T-cell (primary cell): ENCODE data around the gene MCHR1. TPM values are rescaled to one million over a fixed set of nuclear protein-coding genes. Genes with fewer than 3 reads are reported as not detected.

Experiments
- ATAC-seq, 4 experiments: fragments of 200-7000 bp in 3 of 4; fragments of 150-1000 bp in 1 of 4; cut with Tn5 transposase; replicated peaks in 1 of 4; 1 replicate in 3 of 4; 2 replicates in 1 of 4; pipeline ENCODE4 v1.10.0; 2021; ENCODE audit warnings: moderate library complexity in 3 of 4, mild to moderate bottlenecking in 2 of 4, moderate number of reproducible peaks in 1 of 4
- CTCF ChIA-PET, 2 donors: fragments of 300-600 bp; sonication (Branson Sonifier 250); formaldehyde crosslinking; loops; one replicate each; lab custom pipeline; 2022; ENCODE audit warnings: antibody characterized with exemption in 2 of 2; lab: Charles Lee
- POLR2A ChIA-PET, 2 donors: fragments of 300-600 bp; sonication (Branson Sonifier 250); formaldehyde crosslinking; loops; one replicate each; lab custom pipeline; 2022; ENCODE audit warnings: antibody characterized with exemption in 2 of 2; lab: Charles Lee
- DNase-seq, 35 experiments: peaks; one replicate each; pipeline versions ENCODE4 v3.0.0 to v3.0.0-alpha.2; 2013 to 2023
- H3K27ac ChIP-seq: one replicate; pipeline ENCODE4 v1.5.1; 2013; ENCODE audit warnings: low read length
- H3K27me3 ChIP-seq, 2 experiments: replicated peaks in 1 of 2; 1 replicate in 1 of 2; 2 replicates in 1 of 2; pipeline versions ENCODE4 v1.6.1 to v1.7.0; 2013; ENCODE audit warnings: low read length in 1 of 2, mixed read lengths in 1 of 2; ENCODE audit not compliant: control insufficient read depth in 2 of 2, insufficient read depth in 2 of 2; ENCODE audit errors: extremely low read depth in 1 of 2
- H3K36me3 ChIP-seq, 2 donors: 1 replicate in 1 of 2; 2 replicates in 1 of 2; pipeline versions ENCODE4 v1.6.1 to v1.7.0; 2013; ENCODE audit warnings: low read length in 1 of 2; ENCODE audit not compliant: control insufficient read depth in 2 of 2, insufficient read depth in 1 of 2; ENCODE audit errors: extremely low read depth in 1 of 2
- H3K4me1 ChIP-seq, 2 experiments: 1 replicate in 1 of 2; 2 replicates in 1 of 2; pipeline versions ENCODE4 v1.6.1 to v1.7.0; 2013; ENCODE audit warnings: low read length in 2 of 2, mixed read lengths in 1 of 2; ENCODE audit not compliant: insufficient read depth in 2 of 2, control insufficient read depth in 1 of 2; ENCODE audit errors: extremely low read depth in 1 of 2
- H3K4me3 ChIP-seq, 2 donors: 1 replicate in 1 of 2; 2 replicates in 1 of 2; pipeline versions ENCODE4 v1.5.1 to v1.7.0; 2013; ENCODE audit warnings: mild to moderate bottlenecking in 2 of 2, low read length in 1 of 2, moderate library complexity in 1 of 2; ENCODE audit not compliant: control insufficient read depth in 1 of 2; ENCODE audit errors: extremely low read depth in 1 of 2
- H3K9me3 ChIP-seq: 2 replicates; pipeline ENCODE4 v1.7.0; 2013
- H3K27ac Mint-ChIP-seq, 2 donors: one replicate each; pipeline ENCODE4 v1.8.0; 2020 to 2021; ENCODE audit warnings: mild to moderate bottlenecking in 2 of 2, mixed read lengths in 2 of 2
- H3K27me3 Mint-ChIP-seq, 2 donors: one replicate each; pipeline ENCODE4 v1.8.0; 2021 to 2022; ENCODE audit warnings: mixed read lengths in 2 of 2
- H3K36me3 Mint-ChIP-seq: one replicate; pipeline ENCODE4 v1.8.0; 2021; ENCODE audit warnings: mixed read lengths
- H3K4me1 Mint-ChIP-seq, 3 donors: one replicate each; pipeline ENCODE4 v1.8.0; 2020 to 2022; ENCODE audit warnings: mixed read lengths in 3 of 3, mild to moderate bottlenecking in 1 of 3
- H3K4me3 Mint-ChIP-seq, 3 donors: one replicate each; pipeline ENCODE4 v1.8.0; 2020 to 2022; ENCODE audit warnings: mild to moderate bottlenecking in 3 of 3, mixed read lengths in 3 of 3, moderate library complexity in 3 of 3
- H3K9me3 Mint-ChIP-seq, 3 donors: one replicate each; pipeline ENCODE4 v1.8.0; 2020 to 2022; ENCODE audit warnings: mixed read lengths in 3 of 3
- WGBS: methylation state at CpG from one replicate; pipeline ENCODE4 v1.1.5; 2013; ENCODE audit warnings: missing lambda C conversion rate; ENCODE audit not compliant: insufficient coverage; 5-methylcytosine and 5-hydroxymethylcytosine counted together
- total RNA-seq, 35 experiments: library from RNA in 6 of 35; stranded (reverse) in 6 of 35; fragments of 120-200 nt in 1 of 35; gene quantifications; one replicate each; pipeline versions ENCODE4 v1.2.1 to v1.2.4 and lab custom pipeline; 2013 to 2026

The MCHR1 gene
- total RNA-seq, 5 donors from 2014 or later (not counting 1 experiment from before 2014, with no cell fraction given), result not detected

- Mint-ChIP-seq H3K4me1 (peaks cover 7 to 17% (median 13%) of the 10 kb centered on the region in 3 donors), H3K27me3 (peaks cover 13 to 22% of the 10 kb centered on the region in 2 donors), H3K36me3 (no peaks in the 10 kb centered on the region), H3K9me3 (no peaks in the 10 kb centered on the region), H3K27ac (peak overlapping the region in 1 of 2 donors; percentile 17), H3K4me3 (no peak overlapping the region)
- Histone ChIP-seq H3K4me3 (no peak overlapping the region), H3K27me3 (peaks cover 0 to 34% of the 10 kb centered on the region in 2 experiments), H3K27ac (no peak overlapping the region), H3K4me1 (peaks cover 0 to 13% of the 10 kb centered on the region in 2 experiments), H3K9me3 (no peaks in the 10 kb centered on the region), H3K36me3 (no peaks in the 10 kb centered on the region)
- no peak for ATAC-seq
- no peak for DNase-seq
- WGBS, result 56% methylated on average over 5 of the region's 9 CpGs
- CTCF ChIA-PET, result interaction anchor here in 1 of 2 donors (0.8 kb wide), 1 partner anchor 80 kb away, joined by 4 read pairs; no protein-coding TSS in a partner anchor
- POLR2A ChIA-PET, result interaction anchor here in 1 of 2 donors (0.6 kb wide), 1 partner anchor 8 kb away, joined by 10 read pairs; no protein-coding TSS in a partner anchor
These were observed 907 bp downstream of the MCHR1 start for GRCh38 chr22:40679964-40680818.

- Mint-ChIP-seq H3K27me3 (peaks cover 13 to 22% of the 10 kb centered on the region in 2 donors), H3K4me1 (peaks cover 7 to 17% (median 15%) of the 10 kb centered on the region in 3 donors), H3K27ac (no peak overlapping the region), H3K36me3 (no peaks in the 10 kb centered on the region), H3K9me3 (no peaks in the 10 kb centered on the region), H3K4me3 (no peak overlapping the region)
- CTCF ChIA-PET, result no interaction called here
- ATAC-seq (no peak), DNase-seq (no peak)
- Histone ChIP-seq H3K4me3 (no peak overlapping the region), H3K27ac (no peak overlapping the region), H3K36me3 (no peaks in the 10 kb centered on the region), H3K27me3 (peaks cover 0 to 34% of the 10 kb centered on the region in 2 experiments), H3K4me1 (peaks cover 0 to 13% of the 10 kb centered on the region in 2 experiments), H3K9me3 (no peaks in the 10 kb centered on the region)
- POLR2A ChIA-PET, result no interaction called here
- 98% methylated on average over 14 of the region's 15 CpGs for WGBS
These were observed 1.5 kb downstream of the MCHR1 start for GRCh38 chr22:40680819-40681183.

GRCh38 chr22:40681451-40681850 lies 2.2 kb downstream of the MCHR1 start:
- Histone ChIP-seq H3K4me1 (peaks cover 0 to 13% of the 10 kb centered on the region in 2 experiments), H3K27me3 (peaks cover 0 to 34% of the 10 kb centered on the region in 2 experiments), H3K9me3 (no peaks in the 10 kb centered on the region), H3K27ac (no peak overlapping the region), H3K36me3 (no peaks in the 10 kb centered on the region), H3K4me3 (no peak overlapping the region)
- DNase-seq (no peak), ATAC-seq (no peak)
- Mint-ChIP-seq H3K4me3 (no peak overlapping the region), H3K4me1 (peaks cover 7 to 18% (median 16%) of the 10 kb centered on the region in 3 donors), H3K27ac (peak overlapping the region in 1 of 2 donors; percentile 21), H3K27me3 (peaks cover 13 to 22% of the 10 kb centered on the region in 2 donors), H3K36me3 (no peaks in the 10 kb centered on the region), H3K9me3 (no peaks in the 10 kb centered on the region)
- ChIA-PET CTCF (interaction anchor here in 1 of 2 donors (0.7 kb wide), 1 partner anchor 76 kb away, joined by 3 read pairs; no protein-coding TSS in a partner anchor), POLR2A (interaction anchor here in 1 of 2 donors (0.5 kb wide), 1 partner anchor 34 kb away, joined by 5 read pairs; no protein-coding TSS in a partner anchor)
- 95% methylated on average over 19 of the region's 19 CpGs for WGBS

GRCh38 chr22:40684728-40685127 lies 5.4 kb downstream of the MCHR1 start:
- no peaks in the 10 kb centered on the region for H3K9me3 Mint-ChIP-seq
- 30% methylated on average over 2 of the region's 9 CpGs for WGBS
- POLR2A ChIA-PET, result no interaction called here
- Histone ChIP-seq H3K9me3 (no peaks in the 10 kb centered on the region), H3K36me3 (no peaks in the 10 kb centered on the region), H3K4me1 (peaks cover 0 to 7% of the 10 kb centered on the region in 2 experiments), H3K27ac (peak overlapping the region; percentile 13), H3K4me3 (peak overlapping the region; percentile 47 to 49), H3K27me3 (peaks cover 0 to 19% of the 10 kb centered on the region in 2 experiments)
- peak overlapping the region; percentile 58 to 73 (median 72) for H3K4me3 Mint-ChIP-seq
- CTCF ChIA-PET, result interaction anchor here in 1 of 2 donors (0.9 to 4.4 kb wide), 2 partner anchors 75 to 214 kb away, joined by 3 to 49 read pairs; no protein-coding TSS in a partner anchor
- DNase-seq (peak in 2 of 35 experiments; percentile 9 to 21), ATAC-seq (no peak)
- H3K4me1 Mint-ChIP-seq, result peaks cover 7 to 20% (median 19%) of the 10 kb centered on the region in 3 donors
- H3K27me3 Mint-ChIP-seq, result peaks cover 11 to 16% of the 10 kb centered on the region in 2 donors
- H3K36me3 Mint-ChIP-seq, result no peaks in the 10 kb centered on the region
- H3K27ac Mint-ChIP-seq, result no peak overlapping the region

- Histone ChIP-seq H3K9me3 (no peaks in the 10 kb centered on the region), H3K4me1 (peaks cover 0 to 7% of the 10 kb centered on the region in 2 experiments), H3K27ac (peak overlapping the region; percentile 13), H3K4me3 (peak overlapping the region; percentile 47 to 49), H3K36me3 (no peaks in the 10 kb centered on the region), H3K27me3 (peaks cover 0 to 13% of the 10 kb centered on the region in 2 experiments)
- peaks cover 4 to 10% of the 10 kb centered on the region in 2 donors for H3K27me3 Mint-ChIP-seq
- peak overlapping the region; percentile 58 to 73 (median 72) for H3K4me3 Mint-ChIP-seq
- ChIA-PET CTCF (interaction anchor here in 1 of 2 donors (0.6 to 4.4 kb wide), 2 partner anchors 38 to 74 kb away, joined by 5 to 49 read pairs; no protein-coding TSS in a partner anchor), POLR2A (interaction anchor here in 1 of 2 donors (0.6 kb wide), 1 partner anchor 72 kb away, joined by 5 read pairs; no protein-coding TSS in a partner anchor)
- peak overlapping the region; percentile 60 to 81 for H3K27ac Mint-ChIP-seq
- peak in 1 of 4 experiments; percentile 46 for ATAC-seq
- no peaks in the 10 kb centered on the region for H3K36me3 Mint-ChIP-seq
- H3K9me3 Mint-ChIP-seq, result no peaks in the 10 kb centered on the region
- DNase-seq, result peak in 14 of 35 experiments; percentile 6 to 36 (median 18)
- H3K4me1 Mint-ChIP-seq, result peaks cover 11 to 20% (median 19%) of the 10 kb centered on the region in 3 donors
- 50% methylated on average over 1 of the region's 3 CpGs for WGBS
These were observed 6.1 kb downstream of the MCHR1 start for GRCh38 chr22:40685406-40685805.

- no peaks in the 10 kb centered on the region for H3K27me3 Mint-ChIP-seq
- no peak overlapping the region for H3K4me3 Mint-ChIP-seq
- peaks cover 12 to 20% (median 17%) of the 10 kb centered on the region in 3 donors for H3K4me1 Mint-ChIP-seq
- H3K36me3 Mint-ChIP-seq, result no peaks in the 10 kb centered on the region
- Histone ChIP-seq H3K27me3 (peaks cover 0 to 2% of the 10 kb centered on the region in 2 experiments), H3K27ac (no peak overlapping the region), H3K4me3 (no peak overlapping the region), H3K9me3 (no peaks in the 10 kb centered on the region), H3K36me3 (no peaks in the 10 kb centered on the region), H3K4me1 (peaks cover 0 to 7% of the 10 kb centered on the region in 2 experiments)
- ATAC-seq (no peak), DNase-seq (no peak)
- ChIA-PET POLR2A (interaction anchor here (0.7 kb wide), 2 partner anchors 194 to 496 kb away, joined by 10 to 17 read pairs; no protein-coding TSS in a partner anchor), CTCF (interaction anchor here in 1 of 2 donors (0.6 to 1.0 kb wide), 3 partner anchors 73 to 743 kb away, joined by 3 to 5 read pairs (median 3); no protein-coding TSS in a partner anchor)
- no peak overlapping the region for H3K27ac Mint-ChIP-seq
- H3K9me3 Mint-ChIP-seq, result no peaks in the 10 kb centered on the region
- WGBS, result 100% methylated on average over 1 of the region's 2 CpGs
These were observed 8.4 kb downstream of the MCHR1 start for GRCh38 chr22:40687706-40688105.
